HCEC 1CT (cell line): Measurements from ENCODE around the gene ANO1.

Experiments used
- DNase-seq: peaks from one replicate; pipeline ENCODE4 v3.0.0-alpha.2; 2017

The ANO1 gene

DNA sequence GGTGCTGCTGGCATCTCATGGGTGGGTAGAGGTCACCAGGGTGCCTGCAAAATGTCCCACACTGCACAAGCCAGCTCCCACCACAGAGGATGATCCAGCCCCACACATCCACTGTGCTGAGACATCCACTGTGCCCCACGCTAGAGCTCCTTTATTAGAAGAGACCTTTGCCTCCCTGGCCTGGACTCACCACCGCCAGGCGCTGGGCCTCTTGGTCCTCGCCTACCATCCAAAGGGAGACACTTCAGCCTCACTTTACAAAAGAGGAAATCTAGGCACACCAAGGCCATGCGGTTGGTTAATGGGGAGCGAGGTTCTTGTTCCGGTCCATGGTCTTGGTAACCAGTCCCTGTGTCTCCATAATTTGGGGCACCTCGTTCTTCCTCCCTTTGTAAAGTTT lies 3.4 kb upstream of the ANO1 start:
- DNase-seq: no peak

DNA sequence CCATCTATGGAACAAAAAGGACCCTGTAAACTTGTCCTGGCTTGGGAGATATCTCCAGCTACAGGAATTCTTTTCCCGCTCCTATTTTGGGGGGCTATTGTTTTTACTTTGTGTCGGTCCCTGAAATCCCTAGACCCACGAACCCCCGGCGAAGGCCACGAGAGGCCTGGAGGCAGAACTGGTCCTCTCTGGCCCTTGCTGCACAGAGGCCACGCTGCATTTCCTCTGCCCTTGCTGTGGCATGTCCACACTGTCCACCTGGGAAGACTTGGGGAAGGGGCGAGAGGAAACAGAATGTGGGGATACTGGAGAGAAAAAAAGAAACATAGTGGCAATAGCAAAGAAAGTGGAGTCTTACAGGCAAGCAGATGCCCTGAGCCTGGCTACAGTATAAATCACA lies 2.3 kb upstream of the ANO1 start:
- no peak for DNase-seq

DNA sequence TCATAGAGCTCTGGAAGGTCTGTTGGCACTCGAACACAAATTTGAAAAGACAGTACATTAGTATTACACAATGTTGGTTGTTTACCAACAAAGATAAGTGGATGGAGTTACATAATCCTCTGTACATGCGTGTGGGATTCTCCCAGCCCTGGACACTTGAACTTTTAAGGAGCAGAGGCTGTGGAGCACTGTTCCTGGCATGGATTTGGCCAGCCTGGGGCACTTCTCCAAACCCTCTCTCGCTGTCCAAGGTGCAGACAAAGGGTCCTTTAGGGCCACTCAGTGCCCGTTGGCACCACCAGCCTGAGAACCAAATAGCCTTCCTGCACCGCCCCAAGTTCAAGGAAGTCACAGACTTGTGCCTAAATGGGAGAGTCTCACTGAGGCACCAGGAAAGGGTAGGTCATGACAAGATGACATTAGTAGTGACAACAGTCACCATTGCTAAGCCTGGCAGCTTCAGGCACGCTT lies 1.6 kb upstream of the ANO1 start:
- DNase-seq: no peak

DNA sequence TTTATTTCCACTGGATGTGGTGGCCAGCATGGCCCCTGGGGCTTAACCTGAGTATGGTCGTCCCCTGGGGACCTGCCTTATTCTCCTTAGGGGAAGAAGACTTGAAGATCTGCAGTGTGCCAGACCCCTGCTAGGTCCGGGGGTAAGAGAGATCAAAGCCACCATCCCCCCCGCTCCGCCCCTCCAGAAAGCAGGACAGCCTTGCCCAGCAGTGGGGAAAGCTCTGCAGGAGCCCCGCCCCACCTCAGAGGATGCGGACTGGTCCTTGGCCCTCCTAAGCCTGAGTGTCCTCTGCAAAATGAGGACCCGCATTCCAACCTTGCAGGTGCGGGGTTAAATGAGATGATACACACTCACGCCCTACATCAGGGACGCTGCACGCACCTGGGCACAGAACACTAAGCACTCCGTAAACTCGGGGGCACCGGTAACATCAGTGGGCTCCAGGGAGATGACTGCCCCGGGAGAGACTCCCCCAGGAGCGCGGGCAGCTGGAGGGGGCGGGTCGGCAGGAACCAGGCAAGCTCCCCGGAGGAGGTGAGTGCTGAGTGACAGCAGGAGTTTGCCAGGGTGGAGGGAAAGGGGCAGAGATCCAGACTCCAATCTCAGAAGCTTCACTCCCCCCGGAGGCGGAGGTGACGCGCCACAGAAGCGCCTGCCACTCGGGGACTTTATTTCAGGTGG lies 564 bp upstream of the ANO1 start:
- DNase-seq: no peak

DNA sequence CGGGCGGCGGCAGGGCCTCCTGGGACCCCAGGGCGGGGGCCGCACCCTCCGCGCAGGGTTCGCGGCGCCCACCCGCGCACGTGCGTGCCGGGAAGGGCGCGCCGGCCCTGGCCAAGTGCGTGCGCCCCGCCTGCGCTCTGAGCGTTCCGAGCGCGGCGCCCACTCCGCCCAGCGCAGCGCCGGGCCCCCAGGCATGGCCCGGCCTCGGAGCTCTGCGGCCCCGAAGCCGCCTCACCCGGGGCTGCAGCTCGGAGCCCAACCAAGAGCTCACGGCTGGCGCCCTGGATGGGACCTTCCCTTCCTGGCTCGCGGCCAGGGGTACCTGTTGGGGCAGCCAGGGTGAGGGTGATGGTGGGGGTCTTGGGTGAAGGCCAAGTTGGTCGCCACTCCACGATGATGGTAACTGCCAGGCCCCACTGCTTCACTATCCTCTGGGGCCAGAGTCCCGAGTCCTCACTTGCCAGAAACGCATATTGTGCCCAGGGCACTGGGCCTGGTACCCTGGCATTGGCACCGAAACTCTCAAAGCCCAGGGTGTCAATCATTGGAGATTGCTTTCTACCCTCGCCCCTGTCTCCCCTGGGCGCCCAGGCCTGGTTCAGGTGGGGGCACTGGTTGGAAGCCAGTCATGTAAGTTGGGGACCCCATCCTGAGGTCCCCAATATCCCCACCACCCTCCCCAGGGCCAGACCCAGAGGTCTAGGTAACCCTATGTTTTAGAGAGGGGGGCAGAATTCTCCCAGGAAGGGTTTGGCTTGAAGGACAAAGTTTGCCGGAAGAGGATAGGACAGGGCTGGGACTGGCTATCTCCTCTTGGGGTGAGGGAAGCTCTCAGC lies 882 bp downstream of the ANO1 start:
- DNase-seq: no peak

DNA sequence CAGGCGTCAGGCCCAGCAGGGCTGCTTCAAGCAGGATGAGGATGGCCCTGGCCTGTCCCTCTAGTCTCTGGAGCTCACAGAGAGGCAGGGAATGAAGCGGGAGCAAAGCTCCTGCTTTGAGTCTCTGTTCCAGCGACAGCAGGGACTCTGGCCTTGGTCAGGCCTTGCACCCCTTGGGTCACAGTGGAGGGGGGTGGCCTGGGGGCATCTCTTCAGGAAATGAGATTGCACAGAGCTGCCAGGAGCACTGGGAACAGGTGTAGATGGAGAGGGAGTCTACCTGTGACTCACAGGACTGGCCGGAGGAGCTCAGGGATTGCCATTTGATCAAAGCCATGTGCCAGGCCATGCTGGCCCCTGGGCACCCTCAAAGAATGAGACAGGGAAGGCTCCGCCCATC lies 1.6 kb downstream of the ANO1 start:
- DNase-seq: no peak

DNA sequence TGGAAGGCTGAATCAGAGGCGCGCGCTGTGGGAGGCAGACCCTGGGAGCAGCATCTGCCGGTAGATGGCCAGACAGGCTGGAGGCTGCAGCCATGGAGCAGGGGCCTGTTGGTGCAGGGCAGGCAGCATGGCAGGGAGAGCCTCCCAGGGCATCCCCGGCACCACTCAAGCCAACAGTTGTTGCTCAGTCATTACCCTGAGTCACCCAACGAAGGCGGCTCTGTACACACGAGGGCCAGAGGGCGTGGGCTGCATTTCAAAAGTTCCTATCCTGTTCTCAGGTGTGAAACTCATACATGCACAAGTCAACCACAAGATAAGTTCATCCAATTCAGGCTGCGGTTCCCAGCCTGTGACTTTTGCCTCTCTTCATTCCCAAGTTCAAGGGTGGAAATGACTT lies 2.6 kb downstream of the ANO1 start:
- DNase-seq: no peak

DNA sequence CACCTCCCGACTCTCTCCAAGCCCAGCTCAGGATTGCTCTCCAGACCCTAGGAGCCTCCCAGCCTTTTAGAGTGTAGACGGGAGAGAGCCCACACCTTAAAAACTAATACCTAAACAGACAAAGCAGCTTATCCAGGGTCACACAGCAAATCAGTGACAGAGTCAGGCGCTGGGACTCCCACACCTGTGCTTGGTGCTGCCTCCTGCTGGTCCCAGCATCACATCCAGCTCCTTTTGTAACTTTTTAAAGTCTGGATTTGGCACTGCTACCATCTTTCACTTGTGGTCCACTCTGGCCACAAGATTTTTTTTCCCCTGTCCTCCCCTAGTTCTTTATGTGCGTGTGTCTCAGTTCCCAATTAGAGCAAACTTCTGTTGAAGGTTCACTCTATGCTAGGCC lies 4.7 kb downstream of the ANO1 start:
- no peak for DNase-seq

DNA sequence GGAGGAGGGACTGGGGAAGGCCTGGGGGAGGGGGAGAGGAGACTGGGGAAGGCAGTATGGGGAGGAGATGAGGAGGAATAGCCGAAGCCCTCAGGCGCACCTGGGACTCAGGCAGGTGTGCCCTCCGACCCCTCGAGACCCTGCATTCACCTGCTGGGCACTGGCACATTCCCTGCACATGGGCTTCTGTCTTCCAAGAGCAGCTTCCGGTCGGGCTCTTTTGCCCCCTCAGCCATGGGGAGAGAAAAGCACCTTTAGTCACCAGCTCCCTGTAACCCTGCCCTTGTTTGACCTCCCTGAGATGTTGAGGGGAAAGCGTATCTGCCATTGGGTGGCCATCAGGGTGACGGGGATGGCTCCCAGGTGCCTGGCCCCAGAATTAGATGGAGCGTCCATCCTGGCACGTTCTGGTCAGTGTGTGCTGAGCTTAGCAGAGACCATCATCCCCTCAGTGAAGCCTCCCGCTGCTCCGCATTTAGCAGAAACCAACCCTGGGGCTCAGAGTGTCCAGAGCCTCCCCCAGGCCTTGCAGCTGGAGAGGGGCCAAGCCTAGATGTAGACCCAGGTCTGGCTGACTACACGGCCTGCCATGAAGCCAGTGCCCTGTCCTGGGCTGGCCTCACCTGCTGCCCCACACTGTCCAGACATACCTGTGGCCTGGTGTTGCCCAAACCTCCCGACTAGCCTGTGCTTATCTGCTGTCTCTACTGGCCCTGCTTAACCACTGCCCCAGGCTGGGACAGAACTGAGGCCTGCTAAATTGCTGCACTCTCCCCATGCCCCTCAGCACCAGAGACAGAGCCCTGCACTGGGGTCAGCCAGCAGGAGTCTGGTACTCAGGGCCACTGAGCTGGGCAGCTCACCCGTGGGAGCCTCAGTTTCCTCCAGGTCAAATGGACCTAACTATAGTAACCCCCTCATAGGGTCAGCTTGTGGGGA lies 6.2 kb downstream of the ANO1 start:
- DNase-seq: no peak

DNA sequence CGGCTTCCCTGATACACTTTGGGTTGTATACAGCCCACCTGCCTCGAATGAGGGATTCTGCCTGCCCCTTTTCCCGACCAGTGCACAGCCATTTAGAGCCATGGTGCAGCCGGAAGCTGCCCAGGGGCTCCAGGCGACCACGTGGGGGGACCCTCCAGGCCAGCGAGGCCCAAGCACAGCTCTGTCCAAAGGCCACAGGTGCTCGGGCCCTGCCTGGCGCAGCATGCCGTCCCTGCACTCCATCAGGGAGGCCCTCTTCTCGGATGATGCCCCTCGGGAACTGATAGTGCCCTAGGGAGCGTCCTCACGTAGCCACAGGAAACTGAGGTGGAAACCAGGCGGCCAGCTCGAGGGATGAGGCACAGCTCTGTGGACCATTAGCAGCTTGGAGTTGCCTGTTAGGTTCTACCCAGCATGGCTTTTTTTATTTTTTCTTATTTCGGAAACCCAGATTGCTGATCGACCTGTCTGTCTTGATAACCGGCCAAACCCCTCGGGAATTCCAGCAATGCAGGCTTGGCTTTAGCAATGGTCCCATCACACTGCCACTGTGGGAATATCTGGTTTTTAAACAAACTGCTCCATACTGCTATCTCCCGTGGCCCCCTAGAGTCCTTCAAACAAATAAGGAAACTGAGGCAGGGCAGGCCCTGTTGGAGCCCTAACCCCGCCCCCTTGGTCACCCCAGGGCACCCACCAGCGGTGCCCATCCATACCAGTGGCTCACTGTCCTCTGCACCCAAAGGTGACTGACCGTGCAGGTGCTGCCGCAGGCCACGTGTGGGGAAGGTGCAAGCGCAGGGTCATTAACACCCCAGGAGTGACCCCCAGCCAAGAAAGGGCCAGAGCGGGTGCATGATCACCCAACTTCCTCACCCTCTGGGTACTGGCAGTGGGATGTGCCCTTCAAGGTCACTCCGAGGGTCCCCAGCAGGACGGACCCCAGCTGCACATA lies 8.0 kb downstream of the ANO1 start:
- no peak for DNase-seq

DNA sequence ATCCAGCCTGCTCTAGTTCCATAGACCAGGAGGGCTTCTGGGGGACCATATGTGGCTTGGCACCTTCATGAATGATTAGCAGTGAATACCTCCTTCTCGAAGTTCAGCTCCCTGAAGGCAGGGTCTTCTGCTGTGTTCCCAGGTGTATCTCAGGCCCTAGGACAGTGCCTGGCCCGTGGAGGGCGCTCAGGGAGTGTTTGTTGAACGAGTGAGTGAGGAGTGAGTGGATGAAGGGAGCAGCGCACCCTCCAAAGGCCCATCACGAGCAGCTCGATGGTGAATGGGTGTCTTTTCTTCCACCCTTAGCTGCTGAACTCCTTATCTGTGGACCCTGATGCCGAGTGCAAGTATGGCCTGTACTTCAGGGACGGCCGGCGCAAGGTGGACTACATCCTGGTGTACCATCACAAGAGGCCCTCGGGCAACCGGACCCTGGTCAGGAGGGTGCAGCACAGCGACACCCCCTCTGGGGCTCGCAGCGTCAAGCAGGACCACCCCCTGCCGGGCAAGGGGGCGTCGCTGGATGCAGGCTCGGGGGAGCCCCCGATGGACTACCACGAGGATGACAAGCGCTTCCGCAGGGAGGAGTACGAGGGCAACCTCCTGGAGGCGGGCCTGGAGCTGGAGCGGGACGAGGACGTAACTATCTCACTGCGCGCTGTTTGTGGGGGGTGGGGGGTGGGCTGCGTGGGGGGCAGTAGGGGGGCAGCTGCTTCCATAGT lies 9.5 kb downstream of the ANO1 start:
- DNase-seq: no peak

DNA sequence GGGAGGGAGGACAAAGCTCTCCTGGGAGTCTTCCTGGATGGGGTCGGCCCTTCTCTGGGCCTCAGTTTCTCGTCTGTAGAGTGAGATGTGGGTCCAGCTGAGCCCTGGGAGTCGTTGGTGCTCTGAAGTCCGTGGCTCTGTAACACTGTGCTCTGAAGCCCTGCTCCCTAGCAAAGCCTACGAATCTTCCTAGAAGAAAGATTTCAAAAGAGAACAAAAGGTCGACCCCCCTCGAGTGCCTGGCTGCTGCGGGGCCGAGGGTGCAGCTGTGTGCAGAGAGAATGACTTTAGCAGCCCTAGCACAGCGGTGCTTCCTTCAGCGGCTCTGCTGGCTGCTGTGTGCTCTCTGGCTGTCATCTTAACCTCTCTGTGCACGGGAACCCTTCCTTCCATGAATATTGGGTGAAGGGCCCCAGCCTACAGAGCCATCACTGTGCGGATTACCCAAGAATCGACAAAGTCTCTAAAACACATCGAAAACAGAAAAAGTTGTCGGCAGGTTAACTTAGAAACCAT lies 10.7 kb downstream of the ANO1 start:
- DNase-seq: no peak

DNA sequence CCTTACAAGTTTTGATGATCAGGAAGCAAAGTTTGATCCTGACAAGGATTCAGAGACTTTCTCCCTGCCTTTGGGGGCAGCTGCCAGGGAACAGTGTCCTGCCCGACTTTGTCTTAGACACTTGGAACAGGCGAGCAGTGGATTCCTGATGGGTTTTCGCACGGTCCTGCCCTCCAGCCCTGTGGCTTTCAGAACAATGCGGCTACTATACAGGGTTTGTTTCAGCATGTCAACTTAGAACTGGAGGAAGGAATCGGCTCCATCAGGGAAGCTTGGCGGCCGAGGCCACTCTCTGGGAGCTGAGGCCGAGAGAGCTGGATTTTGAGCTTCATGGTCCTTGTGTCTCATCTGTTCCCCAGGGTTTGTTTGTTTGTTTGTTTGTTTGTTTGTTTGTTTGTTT lies 11.5 kb downstream of the ANO1 start:
- DNase-seq: no peak

DNA sequence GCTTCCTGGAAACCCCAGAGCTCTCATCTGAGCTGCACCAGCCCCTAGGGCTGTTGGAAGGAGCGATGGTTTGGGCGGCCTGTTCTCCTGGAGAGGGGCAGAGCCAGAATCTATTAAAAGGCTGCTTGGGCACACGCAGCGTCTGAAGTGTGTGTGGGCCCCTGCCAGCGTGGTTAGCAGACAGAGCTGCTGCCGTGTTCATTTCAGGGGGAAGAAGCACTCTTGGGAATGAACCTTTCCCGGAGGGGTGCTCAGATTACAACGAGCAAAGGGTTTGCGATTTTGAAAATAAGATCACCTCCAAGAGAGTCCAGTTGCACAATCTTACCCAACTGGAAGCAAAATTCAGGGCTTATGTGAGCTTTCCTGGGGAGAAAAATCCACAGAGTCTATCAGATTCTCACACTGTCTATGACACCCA lies 12.9 kb downstream of the ANO1 start:
- no peak for DNase-seq

DNA sequence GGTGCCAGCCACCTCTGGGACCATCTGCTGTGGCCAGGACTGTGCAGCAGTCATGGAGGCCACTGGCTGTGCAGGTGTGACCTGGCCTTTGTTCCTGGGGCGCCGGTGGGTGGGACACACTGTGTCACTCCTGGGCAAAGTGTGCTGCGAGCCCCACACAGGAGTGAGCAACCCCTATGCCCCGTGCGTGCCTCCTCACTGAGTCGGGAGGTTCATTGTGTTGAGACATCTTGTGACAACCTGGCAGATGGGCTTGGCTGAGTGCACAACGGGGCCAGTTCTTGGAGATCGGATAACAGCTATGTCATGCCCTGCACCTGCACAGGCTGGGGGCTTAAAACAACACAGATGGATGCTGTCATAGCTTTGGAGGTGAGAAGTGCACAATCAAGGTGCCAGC lies 13.5 kb downstream of the ANO1 start:
- DNase-seq: no peak

DNA sequence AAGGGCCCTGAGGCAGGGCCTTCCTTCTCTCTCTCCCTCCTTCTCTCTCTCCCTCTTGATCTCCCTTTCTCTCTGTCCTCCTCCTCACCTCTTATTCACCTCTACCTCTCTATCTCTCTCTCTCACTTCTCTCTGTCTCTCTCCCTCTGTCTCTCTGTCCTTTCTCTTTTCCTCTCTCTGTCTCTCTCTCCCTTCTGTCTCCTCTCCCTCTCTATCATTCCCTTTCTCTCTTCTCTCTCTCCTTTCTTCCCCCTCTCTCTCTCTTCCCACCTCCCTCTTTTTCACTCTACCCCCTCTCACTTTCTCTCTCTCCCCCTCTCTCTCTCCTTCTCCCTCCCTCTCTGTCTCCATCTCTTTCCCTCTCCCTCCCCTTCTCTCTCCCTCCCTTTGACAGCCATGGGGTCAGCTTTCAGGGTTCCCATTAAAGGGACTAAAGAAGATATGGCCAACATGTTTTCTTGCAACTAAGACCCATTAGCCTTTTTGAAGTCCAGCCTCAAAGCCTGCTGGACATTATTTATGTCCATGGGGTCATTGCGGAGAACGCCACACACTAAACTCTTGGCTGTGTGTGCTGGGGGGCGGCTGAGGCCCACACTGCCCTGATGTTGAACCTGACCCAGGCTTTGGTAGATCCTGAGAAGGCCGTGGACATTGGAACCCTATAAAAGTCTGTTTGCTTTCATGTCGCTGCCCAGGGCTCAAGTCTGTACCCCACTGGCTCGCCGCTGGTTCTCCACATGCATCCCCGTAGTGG lies 15.0 kb downstream of the ANO1 start:
- no peak for DNase-seq

DNA sequence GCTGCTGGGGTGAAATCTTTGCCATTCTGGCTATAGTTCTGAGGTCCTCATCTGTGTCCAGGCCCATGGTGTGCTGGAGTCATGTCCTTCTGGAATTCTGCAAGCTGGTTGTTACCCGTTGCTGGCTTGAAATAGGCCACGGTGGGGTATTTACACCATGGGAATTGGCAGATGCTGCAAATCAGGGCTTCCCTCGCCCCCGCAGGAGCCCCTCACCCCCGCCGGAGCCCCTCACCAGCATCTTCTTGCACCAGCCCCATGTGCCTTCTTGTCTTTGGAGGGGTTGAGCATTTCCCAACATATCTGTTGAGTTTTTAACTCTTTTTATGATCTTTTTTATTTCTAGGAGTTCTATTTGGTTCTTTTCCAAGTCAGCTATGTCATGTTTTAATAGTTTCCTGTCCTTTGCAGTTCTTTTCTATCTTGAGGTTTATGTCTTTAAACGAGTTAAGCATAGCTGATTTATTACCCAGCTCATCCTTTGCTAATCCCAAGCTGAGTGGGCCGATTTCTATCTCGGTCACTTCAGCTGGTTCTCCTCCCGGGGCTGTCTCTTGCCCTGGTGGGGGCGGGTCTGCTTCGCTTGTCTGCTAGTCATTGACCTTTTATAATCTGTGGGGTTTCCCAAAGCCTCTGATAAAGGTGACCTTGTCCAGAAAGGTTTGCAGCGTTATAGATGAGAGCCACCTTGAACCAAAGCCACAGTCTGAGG lies 17.6 kb downstream of the ANO1 start:
- DNase-seq: no peak

DNA sequence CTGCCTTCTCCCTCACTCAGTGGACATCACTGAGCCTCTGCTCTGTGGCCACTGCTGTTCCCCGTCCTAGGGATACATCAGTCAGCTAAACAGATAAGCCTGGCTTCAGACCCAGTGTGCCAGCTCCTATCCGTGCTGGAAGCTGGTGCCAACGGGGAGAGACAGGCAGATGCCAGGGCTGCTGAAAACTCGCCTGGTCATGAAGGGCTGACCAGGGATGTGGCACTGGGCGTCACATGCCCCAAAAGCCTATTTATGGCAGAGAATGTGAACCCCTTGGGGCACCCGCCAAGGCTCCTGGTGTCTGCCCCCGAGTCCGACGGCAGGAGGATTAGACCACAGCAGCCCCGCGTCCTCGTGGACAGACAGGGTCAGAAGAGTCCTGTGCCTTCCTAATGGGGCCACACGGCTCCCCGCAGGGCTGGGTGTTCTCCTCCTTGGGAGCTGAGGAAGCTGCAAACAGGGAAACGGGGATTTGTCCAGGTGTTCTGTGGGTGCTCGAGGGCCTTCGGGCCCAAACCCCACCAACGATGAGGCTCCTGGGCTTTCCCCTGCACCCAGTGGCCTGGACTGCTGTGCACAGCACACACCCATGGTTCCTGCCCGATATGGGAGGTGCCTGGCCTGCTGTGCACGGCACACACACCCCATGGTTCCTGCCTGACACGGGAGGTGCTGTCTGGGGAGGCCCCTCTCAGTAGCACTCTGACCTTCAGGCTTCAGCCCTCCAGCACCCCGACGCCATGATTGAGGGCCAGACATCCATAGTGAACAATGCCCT lies 19.9 kb downstream of the ANO1 start:
- no peak for DNase-seq

DNA sequence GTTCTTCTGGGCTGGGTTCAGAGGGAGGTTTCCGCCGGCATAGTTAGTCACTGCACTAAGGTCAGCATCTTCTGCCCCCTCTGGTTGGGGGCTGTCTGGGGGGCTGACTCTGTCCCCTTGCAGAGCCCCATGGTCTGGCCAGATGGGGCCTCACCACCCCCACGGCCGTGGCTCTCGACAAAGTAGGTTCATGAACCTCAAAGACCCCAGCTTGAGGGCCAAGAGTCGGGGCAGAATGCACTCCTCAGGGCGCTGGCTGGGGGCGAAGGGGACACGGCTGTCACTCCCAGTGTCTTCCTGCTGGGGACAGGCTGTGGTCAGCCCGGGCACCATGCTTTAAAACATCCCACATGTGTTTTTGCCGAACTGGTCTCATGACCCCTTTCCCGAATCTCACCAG lies 20.8 kb downstream of the ANO1 start:
- DNase-seq: no peak
